ENCODE results near the gene OR2A7. TPM values are rescaled to one million over a fixed set of nuclear protein-coding genes. Genes with fewer than 3 reads are reported as not detected.
A peak's percentile ranks its signal among the peaks of the same experiment; 100 is the strongest.
"Not testable (repeated sequence)": the region's sequence is repeated elsewhere in the genome, so short reads cannot be mapped to it uniquely, and the experiment has no call there.

The OR2A7 gene
- total RNA-seq = 1 to 10 TPM; 2.2 to 8.8 (median 5.0) TPM
- under 1 TPM; 0.09 to 0.35 (median 0.12) TPM for polyA plus RNA-seq
- long read RNA-seq, donor 1, partial matches to known transcripts = 0 of 2 reads
- long read RNA-seq, donor 1, other reads (novel, unspliced or antisense) = 0 of 2 reads
- long read RNA-seq, donor 2, partial matches to known transcripts = 0 of 1 reads
- long read RNA-seq, donor 2, other reads (novel, unspliced or antisense) = 0 of 1 reads

GRCh38 chr7:144264692-144265091, at the start of gene OR2A7:
OR2A7 (minus strand) TSS chr7:144264792; CDS start chr7:144259628, 5,164 bp downstream.
- DNase-seq; H3K36me3 ChIP-seq; H3K27ac ChIP-seq; intact Hi-C loops (cut with DNase I; ENCODE audit: low total_unique reads); H3K4me3 ChIP-seq; H3K4me1 ChIP-seq; H3K9me3 ChIP-seq; H3K27me3 ChIP-seq (replicated peaks in 1 of 7): not testable (repeated sequence)
- WGBS, 5 donors = 82 to 95% (median 94%) methylated on average over 3 to 6 of the region's 7 CpGs

- 81 to 90% methylated on average over 2 of the region's 2 CpGs; no CpG with 5 or more reads in 3 of the 5 donors for WGBS, 5 donors
- H3K4me1 ChIP-seq; H3K27ac ChIP-seq; DNase-seq; H3K9me3 ChIP-seq; H3K27me3 ChIP-seq (replicated peaks in 1 of 7); intact Hi-C loops (cut with DNase I; ENCODE audit: low total_unique reads); H3K36me3 ChIP-seq; H3K4me3 ChIP-seq: not testable (repeated sequence)
Measured at GRCh38 chr7:144311872-144312469, 47.4 kb upstream of the OR2A7 start, which contains the start of gene OR2A1. OR2A1 (plus strand) TSS chr7:144312419; CDS start chr7:144318125, 5,706 bp downstream.

GRCh38 chr7:144311218-144311617, 46.6 kb upstream of the OR2A7 start:
- H3K27ac ChIP-seq; H3K27me3 ChIP-seq (replicated peaks in 1 of 7); H3K36me3 ChIP-seq; H3K9me3 ChIP-seq; DNase-seq; H3K4me3 ChIP-seq; intact Hi-C loops (cut with DNase I; ENCODE audit: low total_unique reads); H3K4me1 ChIP-seq: not testable (repeated sequence)
- WGBS, 5 donors = 100% methylated on average over 1 of the region's 2 CpGs; no CpG with 5 or more reads in 3 of the 5 donors

- WGBS, 5 donors = no CpG with 5 or more reads among the region's 2 CpGs
- DNase-seq; H3K9me3 ChIP-seq; H3K4me1 ChIP-seq; H3K4me3 ChIP-seq; H3K36me3 ChIP-seq; H3K27me3 ChIP-seq (replicated peaks in 1 of 7); intact Hi-C loops (cut with DNase I; ENCODE audit: low total_unique reads); H3K27ac ChIP-seq: not testable (repeated sequence)
Measured at GRCh38 chr7:144309702-144310101, 45.1 kb upstream of the OR2A7 start.

GRCh38 chr7:144305156-144305555, 40.6 kb upstream of the OR2A7 start:
- WGBS, 5 donors = no CpG with 5 or more reads among the region's 2 CpGs
- DNase-seq; H3K27me3 ChIP-seq (replicated peaks in 1 of 7); intact Hi-C loops (cut with DNase I; ENCODE audit: low total_unique reads); H3K27ac ChIP-seq; H3K4me3 ChIP-seq; H3K9me3 ChIP-seq; H3K36me3 ChIP-seq; H3K4me1 ChIP-seq: not testable (repeated sequence)

- DNase-seq; H3K36me3 ChIP-seq; intact Hi-C loops (cut with DNase I; ENCODE audit: low total_unique reads); H3K9me3 ChIP-seq; H3K4me1 ChIP-seq; H3K4me3 ChIP-seq; H3K27ac ChIP-seq; H3K27me3 ChIP-seq (replicated peaks in 1 of 7): not testable (repeated sequence)
- WGBS, 5 donors = no CpG with 5 or more reads among the region's 5 CpGs
Measured at GRCh38 chr7:144303607-144304006, 39.0 kb upstream of the OR2A7 start.

GRCh38 chr7:144302578-144303303, 38.1 kb upstream of the OR2A7 start:
- no CpG with 5 or more reads among the region's 1 CpG for WGBS, 5 donors
- H3K36me3 ChIP-seq; H3K27ac ChIP-seq; intact Hi-C loops (cut with DNase I; ENCODE audit: low total_unique reads); H3K27me3 ChIP-seq (replicated peaks in 1 of 7); DNase-seq; H3K4me3 ChIP-seq; H3K9me3 ChIP-seq; H3K4me1 ChIP-seq: not testable (repeated sequence)

GRCh38 chr7:144293794-144294499, 29.4 kb upstream of the OR2A7 start:
- H3K9me3 ChIP-seq = not testable (repeated sequence)

GRCh38 chr7:144292384-144293161, 28.0 kb upstream of the OR2A7 start:
- H3K9me3 ChIP-seq; H3K27me3 ChIP-seq (replicated peaks in 1 of 7); H3K27ac ChIP-seq; intact Hi-C loops (cut with DNase I; ENCODE audit: low total_unique reads); H3K4me3 ChIP-seq; H3K36me3 ChIP-seq; H3K4me1 ChIP-seq: not testable (repeated sequence)
- peak; percentile 14 for DNase-seq
- 92 to 98% (median 95%) methylated on average over 2 to 4 of the region's 14 CpGs for WGBS, 5 donors

More at GRCh38 chr7:144293794-144294499, 29.4 kb upstream of the OR2A7 start:
- H3K27me3 ChIP-seq (replicated peaks in 1 of 7); intact Hi-C loops (cut with DNase I; ENCODE audit: low total_unique reads); H3K27ac ChIP-seq; DNase-seq; H3K36me3 ChIP-seq; H3K4me1 ChIP-seq: not testable (repeated sequence)
- peak overlapping the region in 1 of 8 donors; percentile 45 for H3K4me3 ChIP-seq
- WGBS, 5 donors = no CpG with 5 or more reads among the region's 60 CpGs

- H3K27ac ChIP-seq; DNase-seq; H3K4me1 ChIP-seq; H3K27me3 ChIP-seq (replicated peaks in 1 of 7); H3K9me3 ChIP-seq; intact Hi-C loops (cut with DNase I; ENCODE audit: low total_unique reads); H3K36me3 ChIP-seq; H3K4me3 ChIP-seq: not testable (repeated sequence)
- WGBS, 5 donors = 24 to 52% (median 41%) methylated on average over 2 of the region's 4 CpGs
Measured at GRCh38 chr7:144291607-144292006, 27.0 kb upstream of the OR2A7 start.

Measured in spleen (tissue), 13 donors.